Left renal pelvis (tissue), 4 donors: ENCODE measurements around the gene SGTB. TPM values are rescaled to one million over a fixed set of nuclear protein-coding genes. Genes with fewer than 3 reads are reported as not detected.

ENCODE experiments used
- DNase-seq, 4 donors: peaks; one replicate each; pipeline ENCODE4 v3.0.0-alpha.2; 2013; ENCODE audit warnings: low read depth in 4 of 4, low spot score in 3 of 4
- polyA plus RNA-seq, 4 donors: library from polyadenylated mRNA; unstranded; fragments of 120-200 nt; gene quantifications; one replicate each; pipeline ENCODE4 v1.2.1, GENCODE V29; 2013; ENCODE audit not compliant: insufficient read length in 4 of 4

Gene SGTB
- 10 to 100 TPM in 3 of 4 donors, 1 to 10 TPM in 1; 8.6 to 10.7 (median 10.2) TPM for polyA plus RNA-seq

- peak; percentile 50 to 80 (median 74) for DNase-seq
These were observed at the start of gene SGTB, which contains the start of gene NLN for GRCh38 chr5:65721720-65722574. SGTB (minus strand) TSS chr5:65722109; CDS start chr5:65720807, 1,302 bp downstream. NLN (plus strand) TSS chr5:65722205; CDS start chr5:65722374, 169 bp downstream.

- DNase-seq: no peak
These were observed 49.4 kb upstream of the SGTB start for GRCh38 chr5:65771266-65771665.

- no peak for DNase-seq
These were observed 47.6 kb upstream of the SGTB start for GRCh38 chr5:65769539-65769938.

GRCh38 chr5:65768723-65769346, 46.9 kb upstream of the SGTB start:
- no peak for DNase-seq

- no peak for DNase-seq
These were observed 45.7 kb upstream of the SGTB start for GRCh38 chr5:65767565-65767964.

GRCh38 chr5:65766781-65767180, 44.9 kb upstream of the SGTB start:
- DNase-seq: no peak

GRCh38 chr5:65766175-65766574, 44.3 kb upstream of the SGTB start:
- no peak for DNase-seq

- DNase-seq: no peak
These were observed 43.7 kb upstream of the SGTB start for GRCh38 chr5:65765582-65765981.

GRCh38 chr5:65762234-65762633, 40.3 kb upstream of the SGTB start:
- DNase-seq: no peak

- DNase-seq: no peak
These were observed 38.8 kb upstream of the SGTB start for GRCh38 chr5:65760504-65761275.

- no peak for DNase-seq
These were observed 36.7 kb upstream of the SGTB start for GRCh38 chr5:65758546-65759144.

GRCh38 chr5:65753189-65753588, 31.3 kb upstream of the SGTB start:
- no peak for DNase-seq

- no peak for DNase-seq
These were observed 29.0 kb upstream of the SGTB start for GRCh38 chr5:65750938-65751337.

GRCh38 chr5:65749956-65750355, 28.0 kb upstream of the SGTB start:
- DNase-seq: no peak

- no peak for DNase-seq
These were observed 27.4 kb upstream of the SGTB start for GRCh38 chr5:65749221-65749844.

GRCh38 chr5:65742565-65743231, 20.8 kb upstream of the SGTB start:
- peak in 1 of 4 donors; percentile 34 for DNase-seq

GRCh38 chr5:65739162-65739561, 17.3 kb upstream of the SGTB start:
- no peak for DNase-seq

GRCh38 chr5:65738305-65738704, 16.4 kb upstream of the SGTB start:
- no peak for DNase-seq

- no peak for DNase-seq
These were observed 15.9 kb upstream of the SGTB start for GRCh38 chr5:65737842-65738241.

- no peak for DNase-seq
These were observed 14.1 kb upstream of the SGTB start for GRCh38 chr5:65736011-65736410.
